HTR-8/SVneo (cell line): ENCODE results near the gene CALD1.

Experiments used
- DNase-seq: peaks from one replicate; pipeline ENCODE4 v3.0.0; 2011; ENCODE audit warnings: low spot score, mixed read lengths; ENCODE audit not compliant: insufficient read length
- FAIRE-seq: peaks from 2 replicates; lab custom pipeline; 2011; peaks lifted over from hg19 to GRCh38; lab: Jason Lieb, UNC

Gene CALD1

DNA sequence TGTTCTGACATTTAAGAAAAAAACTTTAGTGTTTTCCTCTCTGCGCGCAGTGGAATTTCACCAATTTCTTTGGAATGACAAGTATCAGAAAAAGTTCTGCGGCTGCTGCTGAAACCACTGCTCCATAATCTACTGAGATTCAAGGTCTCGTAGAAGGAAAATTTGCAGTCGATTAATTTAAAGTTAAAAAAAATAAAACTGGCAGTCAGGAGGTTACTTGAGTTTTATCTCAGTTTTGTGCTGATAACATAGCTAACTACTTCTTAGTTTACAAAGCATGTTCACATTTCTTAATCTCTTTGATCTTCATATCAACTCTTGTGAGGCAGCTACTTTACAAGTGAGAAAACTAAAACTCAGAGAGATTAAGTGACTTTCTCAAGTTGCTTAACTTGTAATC lies 18.2 kb upstream of the CALD1 start:
- FAIRE-seq (no peak), DNase-seq (no peak)

DNA sequence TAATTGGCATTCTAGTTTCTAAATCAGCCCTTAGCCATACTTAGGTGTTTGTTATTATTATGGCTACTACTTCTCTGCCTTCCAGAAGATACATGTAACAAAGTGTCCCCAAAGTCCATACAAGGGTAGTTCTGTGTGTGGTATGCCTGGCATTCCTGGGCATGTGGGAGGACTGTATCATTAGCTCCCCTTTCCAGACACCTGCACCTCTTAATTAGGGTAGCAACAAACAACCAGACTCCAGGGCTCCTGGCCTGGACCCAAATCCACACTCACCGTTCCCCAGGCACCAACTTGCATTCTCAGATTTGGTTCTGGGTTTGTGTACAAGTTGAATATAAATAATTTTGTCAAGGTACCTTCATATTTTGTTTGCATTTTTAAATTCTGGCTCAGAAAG lies 15.5 kb upstream of the CALD1 start:
- no peak for DNase-seq
- FAIRE-seq = no peak

DNA sequence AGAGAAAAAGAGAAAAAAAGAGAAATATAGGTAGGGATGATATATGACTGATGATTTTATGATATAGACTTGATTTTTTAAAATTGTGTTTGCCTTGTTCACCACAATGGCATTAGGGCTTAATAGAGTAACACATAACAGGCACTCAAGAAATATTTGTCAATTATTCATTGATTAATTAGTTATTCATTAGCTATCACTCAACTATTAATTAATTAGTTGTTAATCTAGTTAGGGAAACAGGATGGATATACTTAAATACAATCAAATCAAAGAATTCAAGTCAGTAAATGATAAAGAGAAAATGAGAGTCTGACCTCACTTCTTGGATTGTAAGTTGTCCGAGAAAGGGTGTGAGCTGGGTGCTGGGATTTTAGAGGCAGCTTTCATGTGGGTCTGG lies 15.1 kb upstream of the CALD1 start:
- DNase-seq = no peak
- no peak for FAIRE-seq

DNA sequence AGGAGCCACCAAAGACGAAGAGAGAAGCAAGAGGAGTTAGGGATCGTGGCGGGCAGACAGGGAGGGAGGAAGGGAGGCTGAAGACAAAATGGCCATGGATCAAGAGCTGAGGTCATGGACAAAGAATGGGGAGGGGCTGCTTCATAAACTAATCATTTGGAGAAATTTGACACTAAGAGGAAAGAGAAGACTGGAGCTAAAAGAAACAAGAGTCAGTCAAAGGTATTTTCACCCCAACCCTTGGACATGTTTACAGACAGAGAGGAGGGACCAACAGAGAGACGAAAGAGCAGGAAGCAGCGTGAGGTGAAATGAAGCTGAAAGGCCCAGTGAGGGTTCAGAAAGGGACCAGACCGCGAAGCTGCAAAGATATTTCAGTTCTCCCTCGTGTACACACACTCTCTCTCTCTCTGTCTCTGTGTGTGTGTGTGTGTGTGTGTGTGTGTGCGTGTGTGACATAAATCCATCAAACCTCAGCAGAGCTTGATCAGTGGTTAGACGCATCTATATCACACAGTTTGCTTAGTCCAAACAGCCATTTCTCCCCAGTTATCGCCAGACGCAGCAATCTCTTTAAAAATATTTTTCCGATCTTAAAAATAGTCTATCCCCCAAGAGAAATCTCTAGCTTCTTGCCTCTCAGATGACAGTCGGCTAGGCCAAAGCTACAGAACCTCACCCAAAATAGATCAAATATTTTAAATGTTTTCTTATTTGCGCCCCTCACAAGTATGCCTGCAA lies 12.5 kb upstream of the CALD1 start:
- DNase-seq (peak; percentile 17), FAIRE-seq (no peak)

DNA sequence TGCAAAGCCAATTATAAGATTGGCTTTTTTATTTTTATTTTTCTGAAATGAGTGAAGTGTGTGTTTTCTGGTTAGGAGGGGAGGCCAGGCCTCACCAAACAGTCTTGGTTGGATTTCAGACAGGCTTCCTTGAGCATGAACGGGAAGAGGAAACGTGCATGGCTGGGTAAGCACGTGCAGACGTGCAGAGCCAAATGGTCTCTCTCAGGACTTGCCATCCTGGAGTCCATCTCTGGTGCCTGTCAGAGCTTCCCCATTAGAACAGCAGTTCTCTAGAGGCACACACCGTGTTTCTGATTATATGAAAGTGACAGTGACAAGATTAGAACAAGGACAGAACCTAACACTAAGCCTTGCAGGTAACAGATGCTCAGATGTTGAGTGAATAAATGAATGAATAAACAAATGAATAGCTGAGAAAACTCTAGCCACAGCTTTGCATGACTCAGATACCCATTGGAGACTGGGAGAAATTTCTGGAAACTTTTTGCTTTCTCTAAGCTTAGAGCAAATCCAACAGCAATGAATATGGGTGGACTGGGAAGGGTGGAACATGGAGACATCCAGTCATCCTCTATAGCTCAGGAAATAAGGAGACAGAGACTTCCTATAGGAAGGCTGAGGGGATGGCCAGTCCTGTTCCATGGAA lies 11.8 kb upstream of the CALD1 start:
- DNase-seq = no peak
- no peak for FAIRE-seq

DNA sequence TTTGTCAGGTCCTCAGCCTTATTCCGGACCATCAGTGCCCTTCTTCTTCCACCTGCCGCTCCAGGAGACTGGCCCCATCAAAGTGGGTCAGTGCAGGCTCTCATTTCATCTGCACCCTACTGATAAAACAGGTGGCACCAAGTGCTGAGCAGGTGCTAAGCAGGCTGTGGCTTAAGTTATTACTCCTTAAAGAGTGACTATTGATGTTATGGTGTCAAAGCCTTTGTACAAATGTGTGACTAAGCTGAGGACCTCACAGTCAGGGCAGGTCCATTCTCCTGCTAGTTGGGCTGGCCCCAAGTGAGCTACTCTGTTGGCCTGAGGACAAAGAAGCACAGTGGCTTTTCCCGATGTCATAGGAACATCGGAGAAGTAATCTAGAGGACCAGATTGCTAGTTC lies 11.2 kb upstream of the CALD1 start:
- no peak for FAIRE-seq

DNA sequence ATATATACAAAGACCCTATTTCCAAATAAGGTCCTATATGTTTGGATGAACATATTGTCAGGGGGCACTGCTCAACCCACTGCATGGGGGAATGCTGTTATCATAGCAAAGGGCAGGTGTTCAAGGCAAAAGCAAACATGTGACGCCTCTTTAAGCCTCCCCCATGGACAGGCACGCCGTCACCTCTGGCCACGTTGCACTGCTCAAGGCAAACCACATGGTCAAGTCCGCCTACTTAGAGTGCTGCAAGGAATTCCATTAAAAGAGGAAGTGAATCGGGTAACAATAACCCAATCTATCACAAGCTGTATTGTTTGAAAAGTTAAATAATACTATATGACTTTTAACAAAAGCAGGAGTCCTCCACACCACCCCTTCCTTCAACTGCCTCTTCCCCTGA lies 8.8 kb upstream of the CALD1 start:
- no peak for DNase-seq
- FAIRE-seq = no peak

More for the DNA sequence above, 11.2 kb upstream of the CALD1 start:
- no peak for DNase-seq

DNA sequence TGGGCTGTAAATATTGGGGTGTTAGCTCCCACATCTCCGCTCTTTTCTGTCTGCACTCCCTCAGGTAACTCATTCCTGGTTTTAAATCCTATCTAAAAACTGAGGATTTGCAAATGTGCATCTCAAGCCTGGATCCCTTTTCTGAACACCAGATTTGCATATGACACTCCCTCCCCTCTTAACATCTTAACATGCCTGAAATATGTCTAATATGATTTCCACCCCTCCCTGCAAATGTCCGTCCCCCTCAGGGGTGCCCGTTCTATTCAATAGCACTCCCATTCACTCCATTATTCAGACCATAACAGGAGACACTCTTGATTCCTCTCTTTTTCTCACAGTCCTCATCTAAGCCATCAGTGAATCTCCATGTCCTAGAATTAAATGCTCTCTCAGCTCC lies 8.3 kb upstream of the CALD1 start:
- no peak for DNase-seq
- FAIRE-seq = no peak

DNA sequence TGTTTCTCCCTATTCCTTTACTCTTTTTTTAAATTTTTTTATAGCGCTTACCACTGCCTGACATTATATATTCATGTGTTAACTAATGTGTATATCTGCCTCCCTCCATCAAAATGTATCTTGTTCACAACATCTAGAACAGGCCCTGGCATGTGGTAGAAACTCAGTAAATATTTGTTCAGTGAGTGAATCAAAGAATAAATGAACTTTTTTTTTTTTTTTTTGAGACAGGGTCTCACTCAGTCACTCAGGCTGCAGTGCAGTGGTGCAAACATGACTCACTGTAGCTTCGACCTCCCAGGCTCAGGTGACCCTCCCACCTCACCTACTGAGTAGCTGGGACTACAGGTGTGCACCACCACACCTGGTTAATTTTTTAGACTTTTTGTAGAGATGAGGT lies 7.5 kb upstream of the CALD1 start:
- FAIRE-seq (no peak), DNase-seq (no peak)

DNA sequence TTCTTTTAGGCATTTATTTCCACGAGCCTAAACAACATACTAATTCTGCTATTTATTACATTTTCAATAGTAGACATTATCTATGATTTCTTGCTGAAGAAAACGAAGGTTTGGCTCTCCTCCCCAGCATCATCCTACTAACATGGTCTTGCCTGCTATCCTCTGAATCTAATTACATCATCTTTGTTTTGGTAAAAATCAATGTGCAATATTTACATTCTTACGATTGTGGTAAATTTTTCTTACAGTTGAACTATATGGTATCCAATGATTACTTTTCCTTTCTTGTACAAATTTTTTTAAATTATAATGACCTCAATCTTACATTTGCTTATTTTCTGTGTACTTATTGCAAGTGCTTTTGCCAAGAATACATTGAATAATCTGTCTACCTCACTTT lies 7.0 kb upstream of the CALD1 start:
- DNase-seq = no peak
- FAIRE-seq = no peak

DNA sequence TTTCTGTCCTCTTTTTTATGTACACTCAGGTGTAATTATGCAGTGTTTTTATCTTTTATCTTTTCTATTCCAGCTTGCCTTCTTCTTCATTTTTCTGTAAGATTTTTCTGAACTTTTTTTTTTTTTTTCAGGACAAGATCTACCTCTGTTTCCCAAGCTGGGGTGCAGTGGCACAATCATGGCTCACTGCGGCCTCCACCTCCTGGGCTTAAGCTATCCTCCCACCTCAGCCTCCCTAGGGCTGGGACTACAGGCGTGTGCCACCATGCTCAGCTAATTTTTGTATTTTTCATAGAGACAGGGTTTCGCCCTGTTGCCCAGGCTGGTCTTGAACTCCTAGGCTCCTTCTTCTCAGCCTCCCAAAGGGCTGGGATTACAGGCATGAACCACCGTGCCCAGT lies 6.3 kb upstream of the CALD1 start:
- FAIRE-seq = no peak

DNA sequence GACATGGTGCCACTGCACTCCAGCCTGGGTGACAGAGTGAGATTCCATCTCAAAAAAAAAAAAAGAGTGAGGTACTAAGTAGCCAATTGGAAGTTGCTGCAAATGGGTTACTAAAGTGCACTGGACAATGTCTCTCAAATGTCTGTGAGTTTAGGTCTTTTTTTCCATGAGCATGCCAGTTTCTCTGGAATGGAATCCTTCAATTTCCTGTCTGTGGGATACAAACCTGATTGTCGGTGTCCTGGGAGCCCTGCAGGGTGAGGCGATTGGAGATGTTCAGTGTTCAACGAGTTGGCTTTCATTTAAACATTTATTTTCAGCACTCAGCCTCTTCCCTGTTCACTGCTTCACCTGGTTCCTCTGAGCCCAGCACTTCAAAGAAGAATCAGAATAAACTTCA lies 5.3 kb upstream of the CALD1 start:
- DNase-seq (no peak), FAIRE-seq (no peak)

More for the DNA sequence above, 6.3 kb upstream of the CALD1 start:
- DNase-seq = no peak

DNA sequence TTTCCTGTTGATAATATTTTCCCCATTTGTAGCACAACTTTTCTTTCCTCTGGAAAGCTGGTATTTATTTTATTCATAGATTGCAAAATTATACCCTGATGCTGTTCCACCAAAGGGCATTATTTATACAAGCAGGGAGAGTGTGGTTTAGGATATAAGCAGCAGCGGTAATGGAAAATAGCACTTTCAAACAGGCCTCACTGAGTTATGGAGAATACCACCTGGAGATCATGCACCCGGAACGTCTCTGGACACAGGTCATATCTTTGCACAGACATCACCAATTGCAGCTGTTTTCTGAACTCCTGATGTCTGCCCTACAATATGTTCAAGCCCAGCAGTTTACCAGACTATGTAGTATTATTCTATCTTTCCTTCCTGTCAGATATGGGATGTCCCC lies 2.0 kb upstream of the CALD1 start:
- DNase-seq (no peak), FAIRE-seq (no peak)

DNA sequence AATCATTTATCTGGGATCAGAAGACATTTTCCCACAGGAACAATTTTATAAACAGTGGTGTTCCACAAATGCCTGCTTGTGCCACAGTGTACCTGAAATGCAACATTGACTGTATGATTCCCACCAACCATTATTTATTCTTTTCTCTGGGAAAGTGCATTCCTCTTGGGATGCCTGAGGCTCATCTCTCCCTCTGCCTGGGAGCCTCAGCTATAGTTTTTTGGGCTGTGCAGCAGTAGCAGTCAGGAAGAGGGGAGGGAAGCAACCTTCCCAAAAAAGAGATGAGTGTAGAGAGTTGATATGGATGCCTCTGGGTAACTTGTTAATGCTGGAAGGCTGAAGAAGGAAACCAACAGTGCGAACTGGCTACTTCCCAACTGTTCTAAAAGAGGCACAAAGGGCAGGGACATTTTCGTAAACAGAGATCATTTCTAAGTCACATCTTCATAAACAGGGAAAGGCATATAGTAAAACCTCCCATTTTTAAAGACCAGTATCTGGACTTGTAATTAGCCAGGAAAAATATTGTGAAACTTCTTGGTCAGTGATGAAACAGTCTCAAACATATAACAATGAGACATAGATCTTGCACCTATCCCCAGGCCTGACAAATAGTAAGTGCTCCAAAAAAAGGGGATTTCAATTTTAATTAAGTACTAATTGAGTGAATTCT lies 1.4 kb upstream of the CALD1 start:
- DNase-seq (no peak), FAIRE-seq (no peak)

DNA sequence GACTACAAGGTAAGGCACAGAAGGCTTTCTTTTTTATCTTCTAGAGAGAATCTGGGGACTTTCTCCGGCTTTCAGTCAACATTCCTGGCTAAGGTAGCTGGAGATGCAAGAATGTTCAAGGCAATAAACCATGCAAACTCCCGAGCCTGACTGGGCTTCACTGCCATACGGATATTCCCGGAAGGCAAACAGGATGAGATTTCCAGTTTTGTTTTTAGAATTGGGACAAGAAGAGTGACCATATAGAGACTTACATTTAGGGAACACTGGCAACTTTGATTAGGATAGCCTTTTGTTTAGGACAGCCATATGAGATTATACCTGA lies 269 bp downstream of the CALD1 start:
- no peak for FAIRE-seq

DNA sequence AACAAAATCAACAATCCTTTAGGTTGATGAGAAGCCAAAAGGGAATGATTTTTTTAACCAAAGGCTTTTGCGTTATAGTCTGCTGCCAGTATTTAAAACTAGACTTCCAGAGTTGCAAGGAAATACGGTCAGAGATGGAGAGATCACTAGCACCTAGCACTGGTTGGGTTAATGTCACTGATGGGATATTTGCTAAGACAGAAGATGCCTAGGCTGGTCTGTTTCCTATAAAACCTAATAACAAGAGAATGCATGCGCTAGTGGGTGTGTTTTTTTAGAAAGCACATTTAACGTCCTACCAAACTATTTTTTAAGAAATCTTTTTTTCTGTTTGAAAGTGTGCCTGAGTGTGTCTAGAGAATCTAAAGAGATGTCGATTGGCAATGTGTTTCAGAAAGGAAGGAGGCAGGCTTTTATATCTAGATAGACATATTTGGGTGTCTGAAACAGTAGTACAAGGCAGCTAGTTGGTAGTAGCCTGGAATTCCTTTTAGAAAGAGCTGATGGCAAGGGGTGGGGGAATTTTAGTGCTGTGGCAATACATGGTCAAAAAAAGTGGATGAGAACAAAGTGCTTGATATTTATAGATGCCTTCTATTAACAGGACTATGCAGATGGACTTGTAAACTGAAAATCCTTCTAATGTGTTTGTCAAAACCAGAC lies 863 bp downstream of the CALD1 start:
- no peak for FAIRE-seq

More for the DNA sequence above, 269 bp downstream of the CALD1 start:
- no peak for DNase-seq

DNA sequence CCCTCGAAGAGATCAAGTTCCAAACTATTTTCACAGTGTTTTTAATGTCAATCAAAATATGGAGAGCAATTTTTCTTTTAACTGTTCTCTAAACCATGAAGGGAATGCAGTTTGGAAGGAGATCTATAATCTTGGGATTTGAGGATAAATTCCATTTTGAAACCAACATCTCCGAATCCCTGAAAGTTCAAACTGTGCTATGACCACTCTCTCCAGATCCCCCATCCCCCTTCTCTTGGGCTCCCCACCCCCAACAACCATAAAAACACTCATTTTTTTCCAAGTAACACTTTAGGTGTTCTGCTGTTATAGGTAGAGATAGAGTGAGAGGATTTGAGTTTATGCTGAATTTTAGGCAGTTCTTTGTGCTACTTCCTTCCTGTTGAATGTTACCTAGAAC lies 1.7 kb downstream of the CALD1 start:
- no peak for FAIRE-seq

More for the DNA sequence above, 863 bp downstream of the CALD1 start:
- DNase-seq = no peak

DNA sequence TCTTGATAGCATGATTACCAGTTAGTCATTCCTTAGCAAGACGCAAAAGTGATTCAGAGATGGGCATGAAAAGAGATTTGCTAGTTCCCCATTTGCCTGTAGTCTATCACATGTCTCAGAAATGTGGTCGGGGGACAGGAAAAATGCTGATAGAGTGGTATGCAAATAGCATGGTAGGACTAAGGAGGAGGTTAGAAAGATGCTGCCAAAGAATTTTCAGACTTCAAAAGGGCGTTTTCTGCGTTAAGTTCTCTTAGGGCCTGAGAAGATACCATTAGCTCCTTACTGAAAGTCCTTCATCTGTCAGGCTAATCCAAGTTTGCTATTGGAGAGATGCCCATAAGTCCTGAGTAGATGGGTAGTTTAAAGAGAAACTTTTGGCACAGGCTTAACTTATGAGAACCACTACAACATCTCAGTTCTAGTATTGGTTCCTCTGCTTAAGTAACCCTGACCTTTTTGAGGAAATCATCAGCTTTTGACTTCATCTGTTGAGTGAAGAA lies 2.7 kb downstream of the CALD1 start:
- DNase-seq (no peak), FAIRE-seq (no peak)

More for the DNA sequence above, 1.7 kb downstream of the CALD1 start:
- no peak for DNase-seq

DNA sequence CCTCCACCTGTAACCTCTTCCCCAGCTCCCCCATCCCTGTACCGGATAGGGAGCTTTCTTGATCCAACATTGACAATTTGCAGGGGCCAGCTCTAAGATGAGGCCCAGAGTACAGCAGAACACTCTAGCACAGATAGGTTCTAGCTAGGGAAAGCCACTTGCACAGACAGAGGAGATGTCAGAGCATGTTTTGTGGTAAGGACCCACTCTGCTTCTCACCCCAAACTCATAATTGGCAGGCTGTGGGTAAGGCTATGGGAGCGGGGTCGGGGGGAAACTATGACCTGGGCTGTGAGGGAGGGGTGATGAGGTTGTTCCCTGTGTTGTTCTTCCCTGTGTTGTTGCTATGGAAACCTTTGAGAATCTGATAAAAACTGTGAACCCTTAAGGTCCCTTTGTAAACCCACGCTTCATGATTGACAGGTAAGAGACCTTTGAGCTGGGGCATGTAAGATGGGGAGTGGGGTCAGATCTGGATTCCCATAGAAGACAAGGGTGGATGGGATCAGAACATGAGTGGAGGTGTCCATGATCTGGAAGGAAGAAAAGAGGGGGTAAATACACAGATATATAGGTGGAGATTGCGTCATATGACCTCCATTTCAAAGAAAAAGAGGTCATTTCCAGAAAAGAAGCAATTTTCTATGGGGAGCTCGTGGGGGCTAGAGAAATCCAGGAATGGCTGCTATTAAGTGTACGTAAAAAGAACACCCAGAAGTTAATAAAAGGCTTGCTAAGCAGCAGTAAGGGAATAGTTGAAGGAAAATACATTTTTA lies 4.0 kb downstream of the CALD1 start:
- no peak for FAIRE-seq

More for the DNA sequence above, 4.0 kb downstream of the CALD1 start:
- DNase-seq = no peak
